GM19240 (cell line): ENCODE data around the gene DEGS1.
A peak's percentile ranks its signal among the peaks of the same experiment; 100 is the strongest.

Source experiments
- DNase-seq: peaks from one replicate; pipeline ENCODE4 v3.0.0; 2011; ENCODE audit warnings: low spot score; ENCODE audit not compliant: insufficient read length

DEGS1 gene

DNA sequence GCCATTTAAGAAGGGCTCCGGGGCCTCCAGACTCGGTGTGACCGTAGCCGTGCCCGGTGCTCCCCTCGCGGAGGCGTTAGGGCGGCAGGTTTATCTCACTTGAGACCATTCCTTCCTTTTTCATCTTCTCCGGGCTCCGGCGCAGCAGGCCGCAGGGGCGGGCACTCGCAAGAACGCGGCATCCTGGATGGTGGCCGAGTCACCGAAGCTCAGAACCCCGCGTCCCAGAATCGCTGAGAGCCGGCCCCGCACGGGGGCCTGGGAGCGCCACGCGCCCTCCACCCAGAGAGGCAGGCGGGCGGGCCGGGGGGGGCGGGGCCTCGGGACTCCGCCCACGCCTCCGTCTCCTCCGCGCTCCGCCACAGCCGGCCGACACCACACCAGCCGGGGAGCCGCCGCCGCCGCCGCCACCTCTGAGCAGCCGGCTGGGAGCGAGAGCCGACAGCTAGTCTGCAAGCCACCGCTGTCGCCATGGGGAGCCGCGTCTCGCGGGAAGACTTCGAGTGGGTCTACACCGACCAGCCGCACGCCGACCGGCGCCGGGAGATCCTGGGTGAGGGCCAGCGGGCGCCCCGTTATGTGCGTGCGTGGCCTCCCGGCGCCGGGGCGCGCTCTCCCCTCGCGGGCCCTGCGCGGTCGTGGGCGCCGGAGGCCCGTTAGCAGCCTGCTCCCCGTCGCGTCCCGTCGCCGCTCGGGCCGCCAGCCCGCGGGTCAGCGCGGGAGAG lies at the start of gene DEGS1:
TSS of gene DEGS1 (plus strand) at position 375 of the 725 bp plus-strand sequence. CDS start at position 472, 97 bp downstream.
- peak; percentile 77 for DNase-seq

DNA sequence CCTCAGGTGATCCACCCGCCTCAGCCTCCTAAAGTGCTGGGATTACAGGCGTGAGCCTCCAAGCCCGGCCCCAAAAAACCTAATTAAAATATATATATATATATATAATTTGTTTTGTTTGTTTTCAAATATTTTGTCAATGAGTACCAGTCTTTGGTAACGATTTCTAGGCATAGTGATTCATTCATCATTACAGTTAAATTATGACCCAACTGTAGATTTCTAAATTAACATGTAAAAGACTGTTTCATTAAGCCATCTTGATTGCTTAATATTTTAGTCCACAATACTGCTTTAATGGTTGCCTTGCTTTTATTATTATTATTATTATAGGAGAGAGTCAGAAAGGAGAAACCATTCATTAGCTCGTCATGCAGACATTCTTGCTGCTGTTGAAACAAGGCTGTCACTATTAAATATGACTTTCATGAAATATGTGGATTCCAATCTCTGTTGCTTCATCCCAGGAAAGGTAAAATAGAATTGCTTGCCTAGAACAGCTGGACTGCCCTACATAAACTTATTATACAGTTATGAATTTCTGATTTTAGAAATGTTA lies 49.2 kb upstream of the DEGS1 start:
- DNase-seq, result no peak

DNA sequence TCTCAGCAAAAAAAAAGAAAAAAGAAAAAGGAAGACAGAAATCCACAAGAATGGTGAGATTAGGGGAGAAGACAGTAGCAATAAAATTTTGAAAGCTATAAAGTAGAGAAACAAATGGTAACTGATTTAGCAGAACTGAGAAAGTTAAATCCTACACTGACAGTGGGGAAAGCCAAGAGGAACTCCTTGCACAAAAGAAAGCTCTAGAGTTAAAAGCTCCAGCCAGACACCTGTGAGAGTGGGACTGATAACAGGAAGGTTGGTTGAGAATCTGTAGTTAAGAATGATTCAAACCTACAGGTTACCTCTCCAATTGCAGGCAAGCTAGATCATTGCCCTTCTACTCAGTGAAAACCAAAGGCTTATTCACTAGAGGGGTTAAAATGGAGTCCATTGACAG lies 45.5 kb upstream of the DEGS1 start:
- DNase-seq, result no peak

DNA sequence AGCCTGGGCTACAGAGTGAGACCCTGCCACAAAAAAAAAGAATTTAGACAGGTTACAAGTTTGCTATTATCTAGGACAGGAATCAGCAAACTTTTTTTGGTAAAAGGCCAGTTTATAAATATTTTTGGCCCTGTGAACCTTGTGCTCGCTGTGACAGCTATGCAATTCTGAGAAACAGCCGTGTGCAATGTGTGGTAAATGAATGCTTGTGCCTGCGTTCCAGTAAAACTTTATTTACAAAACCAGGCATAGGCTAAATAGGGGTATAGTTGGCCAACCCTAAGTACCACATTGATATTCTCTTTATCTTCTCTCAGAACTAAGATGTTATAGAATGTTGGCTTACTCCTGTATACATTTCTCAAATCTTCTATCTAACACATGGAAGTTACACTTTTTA lies 44.8 kb upstream of the DEGS1 start:
- DNase-seq, result no peak

- no peak for DNase-seq
Measured at GRCh38 chr1:224141693-224142092, 41.3 kb upstream of the DEGS1 start.

DNA sequence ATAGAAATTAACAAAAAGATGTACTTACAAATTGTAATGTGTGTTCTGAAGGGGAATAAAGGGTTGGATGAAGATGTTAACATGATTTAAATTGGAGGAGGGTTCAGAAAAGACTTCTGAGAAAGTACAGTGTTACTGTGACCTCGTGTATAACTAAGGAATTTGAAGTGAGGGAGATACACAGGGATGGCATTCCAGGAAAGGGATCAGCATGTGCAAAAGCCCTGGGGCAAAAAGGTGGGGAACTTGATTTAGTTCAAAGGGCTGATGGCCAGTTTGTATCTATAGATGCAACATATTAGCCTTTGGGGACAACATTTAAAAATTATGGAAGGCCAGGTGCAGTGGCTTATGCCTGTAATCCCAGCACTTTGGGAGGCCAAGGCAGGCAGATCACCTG lies 33.3 kb upstream of the DEGS1 start:
- no peak for DNase-seq

DNA sequence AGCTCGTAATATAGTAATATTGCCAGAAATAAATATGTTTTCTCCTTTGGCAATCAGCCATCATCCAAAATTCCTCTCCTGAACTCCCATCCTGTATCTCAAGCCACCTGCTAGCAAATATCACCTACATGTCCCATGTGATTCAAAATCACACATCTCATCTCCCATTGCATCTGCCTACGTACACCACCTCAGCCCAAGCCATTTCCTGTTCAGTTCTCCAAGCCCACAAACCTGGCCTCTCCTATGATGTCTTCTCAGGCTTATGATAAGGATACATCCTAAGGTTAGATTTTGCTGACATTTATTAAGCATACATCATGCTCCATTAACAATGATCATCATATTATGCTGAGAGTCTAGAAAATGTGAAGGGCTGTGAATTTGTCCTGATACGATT lies 31.9 kb upstream of the DEGS1 start:
- no peak for DNase-seq

- no peak for DNase-seq
Measured at GRCh38 chr1:224157316-224157715, 25.7 kb upstream of the DEGS1 start.

DNA sequence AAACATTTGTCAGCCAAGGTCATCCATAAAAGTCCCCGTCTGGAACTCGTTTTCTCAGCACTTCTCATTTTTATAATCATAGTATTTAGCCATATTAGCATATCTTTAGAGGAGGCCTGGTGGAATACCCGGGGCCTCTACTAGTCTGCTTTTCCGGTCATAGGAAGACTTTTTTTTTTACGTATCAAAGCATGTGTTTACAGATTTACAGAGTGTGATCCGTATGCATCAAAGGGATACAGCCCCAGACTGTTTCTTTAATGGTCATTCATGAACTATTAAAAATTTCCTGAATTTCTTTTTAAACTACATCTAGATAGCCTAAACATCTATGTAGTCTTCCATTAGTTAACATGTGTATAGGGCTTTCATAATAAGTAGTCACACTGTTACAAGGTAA lies 23.5 kb upstream of the DEGS1 start:
- no peak for DNase-seq

DNA sequence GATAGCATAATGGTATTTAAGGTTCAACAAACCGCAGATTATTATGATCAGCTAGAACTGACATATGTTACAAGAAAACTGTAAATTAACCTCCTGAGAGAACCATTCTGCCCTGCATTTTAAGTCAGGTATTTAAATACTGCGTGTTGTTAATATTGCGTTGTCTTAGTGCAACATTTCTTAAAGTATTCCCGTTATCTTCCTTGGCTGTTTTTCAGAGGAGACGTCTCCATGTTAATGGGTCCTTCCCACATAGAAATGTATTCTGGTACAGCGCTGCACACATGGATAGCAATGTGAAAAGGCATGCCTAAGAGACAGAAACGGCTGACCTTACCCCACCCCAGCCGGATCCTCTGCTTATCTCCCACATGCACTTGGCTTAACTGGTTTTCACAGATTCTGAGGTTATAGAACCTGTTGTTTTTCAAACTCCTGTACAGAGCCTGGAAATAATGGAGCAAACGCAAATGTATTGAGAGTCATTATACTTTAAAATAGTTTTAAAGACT lies 22.8 kb upstream of the DEGS1 start:
- DNase-seq, result no peak

DNA sequence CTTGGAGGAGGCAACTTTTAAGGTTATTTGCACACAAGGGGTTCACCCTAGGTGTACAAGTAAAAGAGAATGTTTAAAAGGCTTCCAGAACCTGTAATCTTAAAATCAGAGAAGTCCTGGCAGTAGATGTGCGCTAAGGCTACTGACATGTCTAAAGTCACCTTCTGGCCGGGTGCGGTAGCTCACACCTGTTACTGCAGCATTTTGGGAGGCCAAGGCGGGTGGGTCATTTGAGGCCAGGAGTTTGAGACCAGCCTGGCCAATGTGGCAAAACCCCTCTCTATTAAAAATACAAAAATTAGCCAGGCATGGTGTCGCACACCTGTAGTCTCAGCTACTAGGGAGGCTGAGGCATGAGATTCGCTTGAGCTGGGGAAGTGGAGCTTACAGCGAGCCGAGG lies 20.3 kb upstream of the DEGS1 start:
- no peak for DNase-seq

- DNase-seq, result no peak
Measured at GRCh38 chr1:224163311-224163710, 19.7 kb upstream of the DEGS1 start.

DNA sequence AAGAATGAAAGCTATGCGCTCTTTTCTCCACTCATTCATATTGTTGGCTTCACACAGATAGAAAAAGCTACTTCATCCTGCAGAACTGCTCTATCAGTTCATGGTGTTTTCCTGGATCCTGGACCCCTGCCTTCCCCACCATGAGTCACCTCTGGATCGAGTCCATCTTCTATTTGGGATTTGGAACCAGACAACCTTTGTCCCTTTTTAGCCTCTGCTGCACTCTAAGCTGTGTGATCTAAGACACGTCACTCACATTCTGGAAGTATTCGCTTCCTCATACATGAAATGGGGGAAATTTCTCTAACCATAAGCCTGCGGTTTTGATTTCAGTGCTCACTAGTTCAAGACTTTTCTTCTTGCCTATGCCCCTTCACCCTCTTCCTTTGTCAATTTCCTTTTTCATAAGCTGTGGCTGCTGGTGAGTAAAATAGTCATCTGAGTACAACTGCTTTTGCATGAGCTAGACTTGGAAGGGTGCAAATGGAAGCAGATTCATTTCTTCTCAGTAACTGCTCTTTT lies 14.1 kb upstream of the DEGS1 start:
- DNase-seq, result no peak

DNA sequence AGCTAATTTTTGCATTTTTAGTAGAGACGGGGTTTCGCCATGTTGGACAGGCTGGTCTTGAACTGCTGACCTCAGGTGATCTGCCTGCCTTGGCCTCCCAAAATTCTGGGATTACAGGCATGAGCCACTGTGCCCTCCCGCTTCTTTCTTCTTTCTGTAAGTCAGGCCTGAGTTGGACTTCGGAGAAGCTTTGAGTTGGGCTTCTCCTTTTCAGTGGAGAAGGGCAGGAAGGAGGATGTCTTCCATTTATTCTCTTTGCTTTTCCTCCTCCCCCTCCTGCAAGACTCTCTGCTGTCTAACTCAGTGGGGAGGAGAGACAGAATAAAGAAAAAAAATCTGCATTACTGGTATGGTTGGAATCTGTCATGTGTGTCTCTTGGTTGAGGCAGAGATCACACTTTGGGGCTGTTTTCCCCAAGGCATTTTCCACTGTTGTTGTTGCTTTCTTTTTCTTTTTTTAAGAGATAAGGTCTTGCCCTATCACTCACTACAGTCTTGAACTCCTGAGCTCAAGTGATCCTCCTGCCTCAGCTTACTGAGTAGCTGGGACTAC lies 13.2 kb upstream of the DEGS1 start:
- no peak for DNase-seq

- no peak for DNase-seq
Measured at GRCh38 chr1:224170343-224170742, 12.7 kb upstream of the DEGS1 start.

DNA sequence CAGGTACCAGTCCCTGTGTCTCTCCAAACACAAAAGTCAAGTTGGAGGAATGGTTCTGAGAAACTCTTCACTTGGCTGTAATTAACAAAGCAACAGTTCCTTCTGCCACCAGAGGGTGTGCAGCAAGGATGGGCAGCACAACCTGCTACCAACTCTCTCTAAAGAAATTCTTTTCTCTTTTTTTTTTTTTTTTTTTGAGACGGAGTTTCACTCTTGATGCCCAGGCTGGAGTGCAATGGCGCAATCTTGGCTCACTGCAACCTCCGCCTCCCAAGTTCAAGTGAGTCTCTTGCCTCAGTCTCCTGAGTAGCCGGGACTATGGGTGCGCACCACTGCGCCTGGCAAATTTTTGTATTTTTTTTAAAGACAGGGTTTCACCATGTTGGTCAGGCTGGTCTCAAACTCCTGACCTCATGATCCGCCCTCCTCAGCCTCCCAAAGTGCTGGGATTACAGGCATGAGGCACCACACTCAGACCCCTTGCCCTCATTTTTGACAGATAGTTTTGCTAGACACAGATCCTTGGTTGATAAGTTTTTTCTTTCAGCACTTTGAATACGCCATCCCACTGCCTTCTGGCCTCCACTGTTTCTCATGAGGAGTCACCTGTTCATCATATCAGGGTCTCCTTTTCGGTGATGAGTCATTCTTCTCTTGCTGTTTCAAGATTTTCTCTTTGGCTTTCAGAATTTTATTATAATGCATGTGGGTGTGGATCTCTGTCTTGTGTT lies 12.1 kb upstream of the DEGS1 start:
- no peak for DNase-seq

DNA sequence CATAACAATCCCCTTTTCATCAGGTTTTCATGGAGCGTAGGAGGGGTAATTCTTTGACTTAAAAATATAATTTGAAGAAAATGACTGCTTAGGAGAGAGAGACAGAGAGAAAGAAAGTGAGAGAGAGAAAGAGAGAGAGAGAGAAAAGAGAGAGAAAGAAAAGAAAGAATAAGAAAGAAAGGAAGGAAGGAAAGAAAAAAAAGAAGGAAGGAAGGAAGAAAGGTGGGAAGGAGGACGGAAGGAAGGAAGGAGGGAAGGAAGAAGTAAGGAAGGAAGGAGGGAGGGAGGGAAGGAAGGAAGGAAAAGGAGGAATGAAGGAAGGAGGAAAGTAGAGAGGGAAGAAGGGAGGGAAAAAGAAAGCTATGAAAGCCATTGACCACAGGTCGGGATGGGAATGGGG lies 10.8 kb upstream of the DEGS1 start:
- no peak for DNase-seq

DNA sequence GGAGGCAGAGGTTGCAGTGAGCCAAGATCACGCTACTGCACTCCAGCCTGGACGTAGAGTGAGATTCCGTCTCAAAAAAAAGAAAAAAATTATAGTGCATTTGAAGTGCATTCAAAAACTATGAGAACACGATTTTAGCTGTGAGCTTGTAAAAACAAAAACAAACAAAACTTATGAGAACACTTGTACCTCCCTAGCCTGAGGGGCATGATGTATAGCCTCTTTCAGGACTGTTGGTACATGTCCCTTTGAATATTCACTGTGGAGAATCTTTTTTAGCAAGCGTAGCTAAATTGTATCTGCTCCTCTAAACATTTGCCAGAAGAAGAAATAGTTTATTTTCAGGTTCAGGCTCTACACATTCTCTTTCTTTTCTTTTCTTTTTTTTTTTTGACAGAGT lies 9.5 kb upstream of the DEGS1 start:
- no peak for DNase-seq

DNA sequence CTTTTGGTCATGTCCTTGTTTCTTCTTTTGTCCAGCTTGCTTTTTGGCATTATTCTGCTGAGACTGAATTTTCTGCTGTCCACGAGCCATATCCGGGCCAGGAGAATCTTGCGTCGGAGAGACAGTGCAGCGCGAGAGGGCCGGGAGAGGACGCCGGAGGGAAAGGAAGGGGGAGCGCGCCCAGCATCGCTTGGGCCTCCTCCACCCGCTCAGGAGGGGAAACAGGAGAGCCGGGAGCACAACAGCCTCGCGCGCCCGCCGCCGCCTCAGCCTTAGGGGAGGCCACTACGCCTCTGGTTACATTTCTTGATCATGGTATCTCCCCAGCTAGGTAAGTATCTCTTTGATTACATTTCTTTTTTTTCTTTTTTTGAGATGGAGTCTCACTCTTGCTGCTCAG lies 7.4 kb upstream of the DEGS1 start:
- DNase-seq, result no peak

GRCh38 chr1:224177356-224177999 lies 5.6 kb upstream of the DEGS1 start:
- no peak for DNase-seq

DNA sequence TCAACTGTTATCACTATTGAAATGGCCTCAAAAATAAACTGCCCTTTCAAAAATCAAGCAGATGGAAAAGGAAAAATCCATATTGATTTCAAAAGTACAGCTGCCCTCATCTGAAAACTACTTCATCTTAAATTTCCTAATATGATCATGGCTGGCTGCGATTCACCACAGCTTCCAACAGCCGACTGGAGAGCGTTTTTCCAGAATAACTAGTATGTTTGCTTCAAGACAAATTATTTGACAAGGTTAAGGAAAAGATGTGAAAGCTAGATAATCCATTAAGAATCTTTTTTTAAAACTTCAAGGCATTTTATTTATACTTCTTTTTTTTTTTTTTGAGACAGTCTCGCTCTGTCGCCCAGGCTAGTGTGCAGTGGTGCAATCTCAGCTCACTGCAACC lies 4.1 kb upstream of the DEGS1 start:
- DNase-seq, result no peak
